HUES6 (cell line): ENCODE measurements around the gene RPTN.

ENCODE experiments used
- H3K27ac ChIP-seq: 2 replicates; pipeline ENCODE4 v1.7.0; 2013; ENCODE audit warnings: low read depth, mild to moderate bottlenecking, low read length, inconsistent platforms
- H3K27me3 ChIP-seq: 2 replicates; pipeline ENCODE4 v1.6.1; 2013; ENCODE audit warnings: low read length; ENCODE audit not compliant: control insufficient read depth, insufficient read depth
- H3K36me3 ChIP-seq: 2 replicates; pipeline ENCODE4 v1.6.1; 2013; ENCODE audit warnings: low read length; ENCODE audit not compliant: control insufficient read depth, insufficient read depth
- H3K4me1 ChIP-seq: 2 replicates; pipeline ENCODE4 v1.6.1; 2013; ENCODE audit warnings: low read length; ENCODE audit not compliant: control insufficient read depth, insufficient read depth
- H3K4me3 ChIP-seq: 2 replicates; pipeline ENCODE4 v1.5.1; 2013; ENCODE audit warnings: low read depth, low read length
- H3K9ac ChIP-seq: one replicate; pipeline ENCODE4 v1.6.1; 2013; ENCODE audit warnings: mild to moderate bottlenecking, low read length
- H3K9me3 ChIP-seq: 2 replicates; pipeline ENCODE4 v1.6.1; 2013; ENCODE audit warnings: low read depth, low read length; ENCODE audit not compliant: control insufficient read depth, insufficient read depth

The RPTN gene, protein sequence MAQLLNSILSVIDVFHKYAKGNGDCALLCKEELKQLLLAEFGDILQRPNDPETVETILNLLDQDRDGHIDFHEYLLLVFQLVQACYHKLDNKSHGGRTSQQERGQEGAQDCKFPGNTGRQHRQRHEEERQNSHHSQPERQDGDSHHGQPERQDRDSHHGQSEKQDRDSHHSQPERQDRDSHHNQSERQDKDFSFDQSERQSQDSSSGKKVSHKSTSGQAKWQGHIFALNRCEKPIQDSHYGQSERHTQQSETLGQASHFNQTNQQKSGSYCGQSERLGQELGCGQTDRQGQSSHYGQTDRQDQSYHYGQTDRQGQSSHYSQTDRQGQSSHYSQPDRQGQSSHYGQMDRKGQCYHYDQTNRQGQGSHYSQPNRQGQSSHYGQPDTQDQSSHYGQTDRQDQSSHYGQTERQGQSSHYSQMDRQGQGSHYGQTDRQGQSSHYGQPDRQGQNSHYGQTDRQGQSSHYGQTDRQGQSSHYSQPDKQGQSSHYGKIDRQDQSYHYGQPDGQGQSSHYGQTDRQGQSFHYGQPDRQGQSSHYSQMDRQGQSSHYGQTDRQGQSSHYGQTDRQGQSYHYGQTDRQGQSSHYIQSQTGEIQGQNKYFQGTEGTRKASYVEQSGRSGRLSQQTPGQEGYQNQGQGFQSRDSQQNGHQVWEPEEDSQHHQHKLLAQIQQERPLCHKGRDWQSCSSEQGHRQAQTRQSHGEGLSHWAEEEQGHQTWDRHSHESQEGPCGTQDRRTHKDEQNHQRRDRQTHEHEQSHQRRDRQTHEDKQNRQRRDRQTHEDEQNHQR

GRCh38 chr1:152159144-152159543, at the start of gene RPTN:
TSS of gene RPTN (minus strand) at chr1:152159228. CDS start at chr1:152157889, 1,339 bp downstream.
- no peak within 1 kb of the TSS for H3K9ac ChIP-seq
- H3K27ac ChIP-seq, result no peak within 1 kb of the TSS
- H3K36me3 ChIP-seq, result no peaks in the 10 kb centered on the region
- no peak within 1 kb of the TSS for H3K4me3 ChIP-seq
- H3K27me3 ChIP-seq, result 0 out of 2 replicates have a peak, but pooled peaks cover 4% of the 10 kb centered on the region
- H3K9me3 ChIP-seq, result no peaks in the 10 kb centered on the region; the same call in 1 of the 2 replicates
- H3K4me1 ChIP-seq, result no peaks in the 10 kb centered on the region

- Histone ChIP-seq H3K9ac (no peak overlapping the region), H3K27me3 (peaks cover 5% of the 10 kb centered on the region; the same call in 1 of the 2 replicates), H3K4me3 (no peak overlapping the region), H3K36me3 (no peaks in the 10 kb centered on the region), H3K9me3 (peaks cover 21% of the 10 kb centered on the region; the same call in 1 of the 2 replicates), H3K27ac (no peak overlapping the region), H3K4me1 (no peaks in the 10 kb centered on the region)
These were observed 40.0 kb upstream of the RPTN start for GRCh38 chr1:152198982-152199381.

- Histone ChIP-seq H3K4me3 (no peak overlapping the region), H3K9ac (no peak overlapping the region), H3K27me3 (peaks cover 7% of the 10 kb centered on the region; the same call in 1 of the 2 replicates), H3K4me1 (no peaks in the 10 kb centered on the region), H3K36me3 (no peaks in the 10 kb centered on the region), H3K9me3 (peaks cover 17% of the 10 kb centered on the region; the same call in 1 of the 2 replicates), H3K27ac (no peak overlapping the region)
These were observed 38.4 kb upstream of the RPTN start for GRCh38 chr1:152197361-152197941.

DNA sequence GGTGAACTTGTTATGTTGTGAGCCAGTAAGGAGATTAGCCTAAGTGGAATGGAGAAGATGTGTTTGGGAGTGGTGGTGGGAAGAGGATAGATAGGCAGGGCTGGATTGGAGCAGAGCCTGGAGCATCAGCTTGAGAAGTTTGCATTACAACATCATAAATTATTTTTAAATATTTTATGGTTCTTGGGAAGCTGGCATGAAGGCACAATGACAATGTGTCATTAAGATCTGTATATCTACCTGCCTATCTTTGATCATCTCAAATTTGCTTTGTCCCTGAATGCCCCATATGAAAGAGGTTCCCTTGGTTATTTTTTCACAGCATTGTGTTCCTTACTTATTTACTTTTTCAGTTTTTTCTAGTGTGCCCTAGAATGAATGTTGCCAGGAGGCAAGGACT, 32.7 kb upstream of the RPTN start:
- H3K9ac ChIP-seq, result no peak overlapping the region
- no peaks in the 10 kb centered on the region for H3K36me3 ChIP-seq
- H3K4me1 ChIP-seq, result no peaks in the 10 kb centered on the region
- H3K27me3 ChIP-seq, result peaks cover 12% of the 10 kb centered on the region; the same call in 1 of the 2 replicates
- peaks cover 3% of the 10 kb centered on the region; the same call in 1 of the 2 replicates for H3K9me3 ChIP-seq
- H3K4me3 ChIP-seq, result no peak overlapping the region
- no peak overlapping the region for H3K27ac ChIP-seq

DNA sequence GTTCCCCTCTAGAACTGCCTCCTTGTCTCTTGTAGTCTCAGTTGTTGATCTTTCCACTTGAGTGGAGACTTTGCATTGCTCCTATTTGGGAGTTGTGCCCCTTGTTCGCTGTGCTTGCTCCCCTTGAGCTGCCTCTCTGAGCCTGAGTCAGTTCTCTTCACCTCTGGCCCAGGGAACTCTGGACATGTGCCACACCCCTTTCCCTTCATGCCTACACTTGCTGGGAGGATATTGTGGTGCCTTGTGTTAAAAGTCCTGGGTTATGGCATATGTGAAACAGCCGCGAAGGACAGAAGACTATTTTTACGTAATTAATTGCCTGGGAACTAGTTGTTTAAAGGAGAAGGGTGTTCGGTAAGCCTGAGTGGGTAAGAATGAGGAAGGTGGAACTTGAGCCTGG, 32.2 kb upstream of the RPTN start:
- Histone ChIP-seq H3K9ac (no peak overlapping the region), H3K4me1 (no peaks in the 10 kb centered on the region), H3K36me3 (no peaks in the 10 kb centered on the region), H3K9me3 (peaks cover 3% of the 10 kb centered on the region; the same call in 1 of the 2 replicates), H3K27ac (no peak overlapping the region), H3K4me3 (no peak overlapping the region), H3K27me3 (peaks cover 12% of the 10 kb centered on the region; the same call in 1 of the 2 replicates)

GRCh38 chr1:152190589-152190988, 31.6 kb upstream of the RPTN start:
- H3K4me1 ChIP-seq, result no peaks in the 10 kb centered on the region
- H3K27ac ChIP-seq, result no peak overlapping the region
- H3K4me3 ChIP-seq, result no peak overlapping the region
- no peaks in the 10 kb centered on the region for H3K36me3 ChIP-seq
- peaks cover 3% of the 10 kb centered on the region; the same call in 1 of the 2 replicates for H3K9me3 ChIP-seq
- H3K9ac ChIP-seq, result no peak overlapping the region
- peaks cover 12% of the 10 kb centered on the region; the same call in 1 of the 2 replicates for H3K27me3 ChIP-seq

DNA sequence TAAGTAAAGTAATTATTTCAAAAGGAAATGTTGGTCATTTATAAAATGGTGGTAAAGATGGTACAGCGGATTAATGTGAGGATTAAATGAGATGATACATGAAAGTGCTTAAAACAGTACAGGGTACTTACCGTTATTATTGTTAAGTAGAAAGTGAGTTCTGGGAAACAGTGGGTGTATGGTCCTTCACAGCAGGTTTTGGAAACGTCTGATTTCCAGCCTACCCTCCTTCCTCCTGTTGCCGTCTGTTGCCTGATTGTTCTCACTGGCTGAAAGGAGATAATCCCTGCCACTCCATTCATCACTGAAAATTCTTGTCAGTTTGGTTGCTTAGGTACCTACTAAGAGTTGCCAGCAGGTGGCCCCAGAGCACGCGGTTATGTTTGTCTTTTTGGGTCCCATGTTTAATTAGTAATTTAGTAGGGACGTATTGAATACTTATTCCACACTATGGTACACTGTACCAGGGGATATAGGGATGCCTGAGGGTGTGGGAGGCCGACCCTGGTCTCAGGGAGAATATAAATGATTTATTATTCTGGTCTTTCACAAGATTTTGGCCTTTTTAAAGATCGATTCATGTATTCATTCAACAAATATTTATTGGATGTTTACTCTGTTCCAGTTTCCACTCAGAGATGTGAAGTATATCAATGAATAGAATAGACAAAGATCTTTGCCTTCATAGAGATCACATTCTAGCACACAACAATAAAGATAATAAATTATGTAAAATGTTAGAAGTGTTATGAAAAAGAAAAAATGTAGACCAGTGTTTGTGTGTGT, 30.8 kb upstream of the RPTN start:
- no peak overlapping the region for H3K9ac ChIP-seq
- H3K4me3 ChIP-seq, result no peak overlapping the region; the same call in 1 of the 2 replicates
- H3K27ac ChIP-seq, result no peak overlapping the region

DNA sequence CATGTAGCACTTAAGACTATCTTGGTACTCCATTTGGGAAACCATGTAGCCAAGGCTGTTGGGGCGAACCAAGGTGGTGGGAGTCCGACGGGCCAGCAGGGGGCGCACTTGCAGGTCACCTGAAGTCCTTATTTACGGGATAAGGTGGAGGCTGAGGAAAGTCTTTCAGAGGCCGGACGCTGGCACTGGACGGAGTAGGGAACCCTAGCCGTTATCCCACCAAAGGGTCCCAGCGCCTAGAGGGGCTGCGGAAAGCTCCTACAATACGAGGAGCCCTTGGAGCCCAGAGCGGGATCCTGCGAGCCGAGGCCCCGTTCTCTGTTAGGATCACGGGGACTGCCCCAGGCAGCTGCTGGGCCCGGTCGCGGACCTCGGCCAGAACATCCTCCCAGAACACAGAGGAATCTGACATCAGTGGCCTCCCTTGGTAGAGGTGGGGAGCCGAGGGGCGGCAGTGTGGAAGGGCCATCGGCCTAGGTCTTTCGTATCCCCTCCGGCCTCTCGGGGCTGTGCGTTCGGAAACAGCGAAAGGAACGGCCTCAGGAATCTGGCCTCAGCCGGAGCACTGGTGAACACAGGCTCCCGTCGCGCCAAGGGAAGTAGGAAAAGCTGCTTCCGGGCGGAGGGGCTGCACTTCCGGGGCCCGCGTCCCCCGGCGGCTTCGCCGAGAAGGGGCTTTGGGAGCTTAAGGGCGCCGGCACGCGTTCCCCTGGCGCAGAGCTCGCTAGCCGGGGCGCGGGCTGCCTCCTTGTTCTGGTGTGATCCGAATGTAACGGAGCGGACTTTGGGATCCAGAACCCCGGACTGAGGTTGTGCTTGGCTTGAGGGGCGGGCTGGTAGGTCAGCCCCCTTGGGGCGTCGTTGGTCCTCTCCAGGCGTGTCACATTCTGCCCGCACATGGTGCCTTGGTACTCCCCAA, 29.9 kb upstream of the RPTN start:
- H3K9me3 ChIP-seq, result peaks cover 3% of the 10 kb centered on the region; the same call in 1 of the 2 replicates
- no peak overlapping the region for H3K9ac ChIP-seq
- no peaks in the 10 kb centered on the region for H3K36me3 ChIP-seq
- peak overlapping the region; percentile 8; the same call in 1 of the 2 replicates for H3K4me3 ChIP-seq
- H3K27me3 ChIP-seq, result peaks cover 20% of the 10 kb centered on the region
- no peak overlapping the region for H3K27ac ChIP-seq
- H3K4me1 ChIP-seq, result no peaks in the 10 kb centered on the region

More for the DNA sequence above, 30.8 kb upstream of the RPTN start:
- H3K36me3 ChIP-seq, result no peaks in the 10 kb centered on the region
- H3K9me3 ChIP-seq, result peaks cover 3% of the 10 kb centered on the region; the same call in 1 of the 2 replicates
- peaks cover 18% of the 10 kb centered on the region for H3K27me3 ChIP-seq
- no peaks in the 10 kb centered on the region for H3K4me1 ChIP-seq

- peaks cover 14% of the 10 kb centered on the region for H3K27me3 ChIP-seq
These were observed 27.7 kb upstream of the RPTN start for GRCh38 chr1:152186556-152187285.

More at GRCh38 chr1:152186556-152187285, 27.7 kb upstream of the RPTN start:
- Histone ChIP-seq H3K4me3 (no peak overlapping the region), H3K9me3 (no peaks in the 10 kb centered on the region; the same call in 1 of the 2 replicates), H3K4me1 (no peaks in the 10 kb centered on the region), H3K9ac (no peak overlapping the region), H3K27ac (no peak overlapping the region), H3K36me3 (no peaks in the 10 kb centered on the region)
